ENCODE data around the gene ZNF117. TPM values are rescaled to one million over a fixed set of nuclear protein-coding genes. Genes with fewer than 3 reads are reported as not detected.
"Not testable (repeated sequence)": the region's sequence is repeated elsewhere in the genome, so short reads cannot be mapped to it uniquely, and the experiment has no call there.

Gene ZNF117
- total and polyA plus RNA-seq, 2 donors (not counting 3 experiments of a cell fraction or from before 2014, with no cell fraction given) = 5.9 to 12.6 TPM

DNA sequence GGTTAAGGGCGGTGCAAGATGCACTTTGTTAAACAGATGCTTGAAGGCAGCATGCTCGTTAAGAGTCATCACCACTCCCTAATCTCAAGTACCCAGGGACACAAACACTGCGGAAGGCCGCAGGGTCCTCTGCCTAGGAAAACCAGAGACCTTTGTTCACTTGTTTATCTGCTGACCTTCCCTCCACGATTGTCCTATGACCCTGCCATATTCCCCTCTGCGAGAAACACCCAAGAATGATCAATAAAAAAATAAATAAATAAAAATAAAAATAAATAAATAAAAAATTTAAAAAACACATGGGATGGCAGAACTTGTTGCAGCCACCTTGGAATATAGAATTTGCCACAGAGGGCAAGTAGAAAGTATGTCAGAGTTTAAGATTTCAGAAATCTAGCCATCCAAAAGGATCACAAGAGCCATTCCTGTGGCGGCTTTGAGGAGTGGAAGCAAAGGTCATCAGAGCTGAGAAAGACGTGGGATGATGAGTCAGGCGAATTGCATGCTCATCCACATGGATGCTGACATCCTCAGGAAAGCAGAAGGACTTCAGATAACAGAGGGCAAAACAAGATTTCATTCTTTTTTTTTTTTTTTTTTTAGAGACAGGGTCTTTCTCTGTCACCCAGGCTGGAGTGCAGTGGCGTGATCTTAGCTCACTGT lies 43.4 kb upstream of the ZNF117 start:
- H3K79me2 ChIP-seq (ENCODE audit: control insufficient read depth, insufficient read depth, low read length); H3K4me3 ChIP-seq (replicated peaks in 1 of 3; ENCODE audit: insufficient read depth in 1 of 3, low read depth in 1 of 3, low read length in 3 of 3); intact Hi-C loops (cut with micrococcal nuclease); POLR2A ChIA-PET; H3K4me1 ChIP-seq (ENCODE audit: control insufficient read depth, extremely low read depth, insufficient read depth, low read length); DNase-seq (ENCODE audit: low read depth, low spot score); H2AFZ ChIP-seq (ENCODE audit: low read depth, low read length); H4K20me1 ChIP-seq (replicated peaks; ENCODE audit: control insufficient read depth, extremely low read depth, insufficient read depth, low read length); H3K27me3 ChIP-seq (ENCODE audit: control insufficient read depth in 2 of 2, insufficient read depth in 2 of 2, low read length in 2 of 2); H3K27ac ChIP-seq (ENCODE audit: insufficient read depth, low read depth, low read length); dilution Hi-C loops (cut with MboI; ENCODE audit: extremely low pct_ligation_motif_present, low sequenced_read_pairs); H3K9ac ChIP-seq (replicated peaks; ENCODE audit: extremely low read depth, insufficient read depth, low read length); CTCF ChIA-PET; H3K36me3 ChIP-seq (ENCODE audit: control insufficient read depth in 2 of 2, extremely low read depth in 1 of 2, insufficient read depth in 2 of 2, low read length in 2 of 2); H3K9me3 ChIP-seq (replicated peaks; ENCODE audit: control insufficient read depth, insufficient read depth, low read length); BruUV-seq (replicated peaks); H3K4me2 ChIP-seq (ENCODE audit: insufficient read depth, low read length); FAIRE-seq; H3K9me1 ChIP-seq (replicated peaks; ENCODE audit: control insufficient read depth, extremely low read depth, insufficient read depth, low read length): not testable (repeated sequence)

DNA sequence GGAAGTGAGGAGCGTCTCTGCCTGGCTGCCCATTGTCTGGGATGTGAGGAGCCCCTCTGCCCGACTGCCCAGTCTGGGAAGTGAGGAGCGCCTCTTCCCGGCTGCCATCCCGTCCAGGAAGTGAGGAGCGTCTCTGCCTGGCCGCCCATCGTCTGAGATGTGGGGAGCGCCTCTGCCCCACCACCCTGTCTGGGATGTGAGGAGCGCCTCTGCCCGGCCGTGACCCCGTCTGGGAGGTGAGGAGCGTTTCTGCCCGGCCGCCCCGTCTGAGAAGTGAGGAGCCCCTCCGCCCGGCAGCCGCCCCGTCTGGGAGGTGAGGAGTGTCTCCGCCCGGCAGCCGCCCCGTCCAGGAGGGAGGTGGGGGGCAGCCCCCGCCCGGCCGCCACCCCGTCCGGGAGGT lies 42.6 kb upstream of the ZNF117 start:
- H3K9me3 ChIP-seq (replicated peaks; ENCODE audit: control insufficient read depth, insufficient read depth, low read length); H3K4me2 ChIP-seq (ENCODE audit: insufficient read depth, low read length); BruUV-seq (replicated peaks); CTCF ChIA-PET; DNase-seq (ENCODE audit: low read depth, low spot score); H3K9ac ChIP-seq (replicated peaks; ENCODE audit: extremely low read depth, insufficient read depth, low read length); H3K27me3 ChIP-seq (ENCODE audit: control insufficient read depth in 2 of 2, insufficient read depth in 2 of 2, low read length in 2 of 2); H3K4me1 ChIP-seq (ENCODE audit: control insufficient read depth, extremely low read depth, insufficient read depth, low read length); H3K79me2 ChIP-seq (ENCODE audit: control insufficient read depth, insufficient read depth, low read length); FAIRE-seq; dilution Hi-C loops (cut with MboI; ENCODE audit: extremely low pct_ligation_motif_present, low sequenced_read_pairs); H4K20me1 ChIP-seq (replicated peaks; ENCODE audit: control insufficient read depth, extremely low read depth, insufficient read depth, low read length); H2AFZ ChIP-seq (ENCODE audit: low read depth, low read length); H3K9me1 ChIP-seq (replicated peaks; ENCODE audit: control insufficient read depth, extremely low read depth, insufficient read depth, low read length); H3K27ac ChIP-seq (ENCODE audit: insufficient read depth, low read depth, low read length); intact Hi-C loops (cut with micrococcal nuclease); POLR2A ChIA-PET; H3K4me3 ChIP-seq (replicated peaks in 1 of 3; ENCODE audit: insufficient read depth in 1 of 3, low read depth in 1 of 3, low read length in 3 of 3); H3K36me3 ChIP-seq (ENCODE audit: control insufficient read depth in 2 of 2, extremely low read depth in 1 of 2, insufficient read depth in 2 of 2, low read length in 2 of 2): not testable (repeated sequence)

GRCh38 chr7:65025023-65025422 lies 34.2 kb upstream of the ZNF117 start:
- H4K20me1 ChIP-seq (replicated peaks; ENCODE audit: control insufficient read depth, extremely low read depth, insufficient read depth, low read length); FAIRE-seq; H3K4me3 ChIP-seq (replicated peaks in 1 of 3; ENCODE audit: insufficient read depth in 1 of 3, low read depth in 1 of 3, low read length in 3 of 3); H3K79me2 ChIP-seq (ENCODE audit: control insufficient read depth, insufficient read depth, low read length); BruUV-seq (replicated peaks); dilution Hi-C loops (cut with MboI; ENCODE audit: extremely low pct_ligation_motif_present, low sequenced_read_pairs); H3K36me3 ChIP-seq (ENCODE audit: control insufficient read depth in 2 of 2, extremely low read depth in 1 of 2, insufficient read depth in 2 of 2, low read length in 2 of 2); H3K9ac ChIP-seq (replicated peaks; ENCODE audit: extremely low read depth, insufficient read depth, low read length); intact Hi-C loops (cut with micrococcal nuclease); DNase-seq (ENCODE audit: low read depth, low spot score); POLR2A ChIA-PET; H2AFZ ChIP-seq (ENCODE audit: low read depth, low read length); H3K4me1 ChIP-seq (ENCODE audit: control insufficient read depth, extremely low read depth, insufficient read depth, low read length); H3K9me3 ChIP-seq (replicated peaks; ENCODE audit: control insufficient read depth, insufficient read depth, low read length); H3K27ac ChIP-seq (ENCODE audit: insufficient read depth, low read depth, low read length); H3K4me2 ChIP-seq (ENCODE audit: insufficient read depth, low read length); H3K9me1 ChIP-seq (replicated peaks; ENCODE audit: control insufficient read depth, extremely low read depth, insufficient read depth, low read length); CTCF ChIA-PET; H3K27me3 ChIP-seq (ENCODE audit: control insufficient read depth in 2 of 2, insufficient read depth in 2 of 2, low read length in 2 of 2): not testable (repeated sequence)

GRCh38 chr7:65020978-65021377 lies 30.1 kb upstream of the ZNF117 start:
- H3K9me1 ChIP-seq (replicated peaks; ENCODE audit: control insufficient read depth, extremely low read depth, insufficient read depth, low read length); intact Hi-C loops (cut with micrococcal nuclease); H3K9ac ChIP-seq (replicated peaks; ENCODE audit: extremely low read depth, insufficient read depth, low read length); FAIRE-seq; H3K27ac ChIP-seq (ENCODE audit: insufficient read depth, low read depth, low read length); H3K79me2 ChIP-seq (ENCODE audit: control insufficient read depth, insufficient read depth, low read length); POLR2A ChIA-PET; H3K4me1 ChIP-seq (ENCODE audit: control insufficient read depth, extremely low read depth, insufficient read depth, low read length); H4K20me1 ChIP-seq (replicated peaks; ENCODE audit: control insufficient read depth, extremely low read depth, insufficient read depth, low read length); H3K36me3 ChIP-seq (ENCODE audit: control insufficient read depth in 2 of 2, extremely low read depth in 1 of 2, insufficient read depth in 2 of 2, low read length in 2 of 2); dilution Hi-C loops (cut with MboI; ENCODE audit: extremely low pct_ligation_motif_present, low sequenced_read_pairs); H3K27me3 ChIP-seq (ENCODE audit: control insufficient read depth in 2 of 2, insufficient read depth in 2 of 2, low read length in 2 of 2); DNase-seq (ENCODE audit: low read depth, low spot score); CTCF ChIA-PET; H2AFZ ChIP-seq (ENCODE audit: low read depth, low read length); H3K4me3 ChIP-seq (replicated peaks in 1 of 3; ENCODE audit: insufficient read depth in 1 of 3, low read depth in 1 of 3, low read length in 3 of 3); H3K4me2 ChIP-seq (ENCODE audit: insufficient read depth, low read length); H3K9me3 ChIP-seq (replicated peaks; ENCODE audit: control insufficient read depth, insufficient read depth, low read length); BruUV-seq (replicated peaks): not testable (repeated sequence)
